Upper lobe of right lung (tissue), 1 donor: ENCODE measurements around the gene MAB21L4. TPM values are rescaled to one million over a fixed set of nuclear protein-coding genes. Genes with fewer than 3 reads are reported as not detected.

Source experiments
- ATAC-seq: fragments of 200-7000 bp; cut with Tn5 transposase; one replicate; pipeline ENCODE4 v1.9.1; 2020; ENCODE audit warnings: mild to moderate bottlenecking, moderate library complexity
- DNase-seq: peaks from one replicate; pipeline ENCODE4 v3.0.0-alpha.2; 2020
- H3K27ac ChIP-seq: fragments of 200-600 bp; one replicate; pipeline ENCODE4 v1.8.0; 2022
- H3K27me3 ChIP-seq: fragments of 200-600 bp; one replicate; pipeline ENCODE4 v1.8.0; 2022; ENCODE audit warnings: mild to moderate bottlenecking
- H3K36me3 ChIP-seq: fragments of 200-600 bp; one replicate; pipeline ENCODE4 v1.8.0; 2022
- H3K4me1 ChIP-seq: fragments of 200-600 bp; one replicate; pipeline ENCODE4 v1.8.0; 2022
- H3K4me3 ChIP-seq: fragments of 200-600 bp; one replicate; pipeline ENCODE4 v1.8.0; 2022; ENCODE audit warnings: mild to moderate bottlenecking
- H3K9me3 ChIP-seq: fragments of 200-600 bp; one replicate; pipeline ENCODE4 v1.8.0; 2022
- CTCF ChIP-seq: fragments of 200-600 bp; IDR thresholded peaks from one replicate; pipeline ENCODE4 v1.8.0; 2022; ENCODE audit warnings: antibody characterized with exemption
- intact Hi-C: fragments of 100-400 bp; cut with DNase I; formaldehyde crosslinking; loops from one replicate; pipeline ENCODE4 v1.11.0; 2022
- total RNA-seq: library from RNA; stranded (reverse); fragmentation: NEBNext Ultra II Directional; extraction: Animal tissue kit (Norgen Biotek cat#: 25700); gene quantifications from one replicate; pipeline ENCODE4 v1.2.1, GENCODE V29; 2021
- donor health status: DM: no; HTN: yes; CAD: no; lungs with severe emphysema.

Gene MAB21L4
- total RNA-seq, 1 donor from 2014 or later = 22.2 TPM

GRCh38 chr2:240868286-240869108 lies 27.5 kb downstream of the MAB21L4 start, which contains the start of gene AGXT:
TSS of gene AGXT (plus strand) at chr2:240868824. CDS start at chr2:240868866, 42 bp downstream.
- no peak within 1 kb of the TSS for H3K4me3 ChIP-seq
- no peaks in the 10 kb centered on the region for H3K36me3 ChIP-seq
- no peak for ATAC-seq
- H3K9me3 ChIP-seq = no peaks in the 10 kb centered on the region
- no peak for DNase-seq
- TF ChIP-seq CTCF = no peak
- intact Hi-C loops = no loop called here
- H3K27me3 ChIP-seq = no peaks in the 10 kb centered on the region
- no peak within 1 kb of the TSS for H3K27ac ChIP-seq
- no peaks in the 10 kb centered on the region for H3K4me1 ChIP-seq

- H3K27me3 ChIP-seq = no peaks in the 10 kb centered on the region
- no peak overlapping the region for H3K4me3 ChIP-seq
- ATAC-seq (no peak), DNase-seq (no peak)
- H3K27ac ChIP-seq = no peak overlapping the region
- H3K36me3 ChIP-seq = no peaks in the 10 kb centered on the region
- no peak for TF ChIP-seq CTCF
- H3K4me1 ChIP-seq = no peaks in the 10 kb centered on the region
- no peaks in the 10 kb centered on the region for H3K9me3 ChIP-seq
- intact Hi-C loops = no loop called here
Measured at GRCh38 chr2:240865391-240865790, 30.6 kb downstream of the MAB21L4 start.

- H3K4me3 ChIP-seq = no peak overlapping the region
- H3K27me3 ChIP-seq = no peaks in the 10 kb centered on the region
- DNase-seq = no peak
- no peak for ATAC-seq
- intact Hi-C loops = no loop called here
- no peaks in the 10 kb centered on the region for H3K4me1 ChIP-seq
- H3K9me3 ChIP-seq = no peaks in the 10 kb centered on the region
- H3K27ac ChIP-seq = no peak overlapping the region
- H3K36me3 ChIP-seq = no peaks in the 10 kb centered on the region
- no peak for TF ChIP-seq CTCF
Measured at GRCh38 chr2:240864475-240864874, 31.5 kb downstream of the MAB21L4 start.

GRCh38 chr2:240861547-240861946 lies 34.4 kb downstream of the MAB21L4 start:
- Histone ChIP-seq H3K4me3 (no peak overlapping the region), H3K27me3 (no peaks in the 10 kb centered on the region), H3K4me1 (no peaks in the 10 kb centered on the region), H3K27ac (no peak overlapping the region), H3K9me3 (no peaks in the 10 kb centered on the region), H3K36me3 (no peaks in the 10 kb centered on the region)
- ATAC-seq (peak; percentile 12), DNase-seq (no peak)
- TF ChIP-seq CTCF = no peak
- intact Hi-C loops = no loop called here

- no peak overlapping the region for H3K27ac ChIP-seq
- H3K36me3 ChIP-seq = no peaks in the 10 kb centered on the region
- no peak overlapping the region for H3K4me3 ChIP-seq
- intact Hi-C loops = no loop called here
- ATAC-seq = no peak
- no peaks in the 10 kb centered on the region for H3K9me3 ChIP-seq
- no peaks in the 10 kb centered on the region for H3K4me1 ChIP-seq
- H3K27me3 ChIP-seq = no peaks in the 10 kb centered on the region
- TF ChIP-seq CTCF = no peak
- no peak for DNase-seq
Measured at GRCh38 chr2:240858871-240859270, 37.1 kb downstream of the MAB21L4 start.
